COLO829 (cell line): ENCODE results near the gene PRMT1.

Experiments used
- DNase-seq: peaks from one replicate; pipeline ENCODE4 v3.0.0; 2012; ENCODE audit warnings: low spot score

PRMT1 gene

DNA sequence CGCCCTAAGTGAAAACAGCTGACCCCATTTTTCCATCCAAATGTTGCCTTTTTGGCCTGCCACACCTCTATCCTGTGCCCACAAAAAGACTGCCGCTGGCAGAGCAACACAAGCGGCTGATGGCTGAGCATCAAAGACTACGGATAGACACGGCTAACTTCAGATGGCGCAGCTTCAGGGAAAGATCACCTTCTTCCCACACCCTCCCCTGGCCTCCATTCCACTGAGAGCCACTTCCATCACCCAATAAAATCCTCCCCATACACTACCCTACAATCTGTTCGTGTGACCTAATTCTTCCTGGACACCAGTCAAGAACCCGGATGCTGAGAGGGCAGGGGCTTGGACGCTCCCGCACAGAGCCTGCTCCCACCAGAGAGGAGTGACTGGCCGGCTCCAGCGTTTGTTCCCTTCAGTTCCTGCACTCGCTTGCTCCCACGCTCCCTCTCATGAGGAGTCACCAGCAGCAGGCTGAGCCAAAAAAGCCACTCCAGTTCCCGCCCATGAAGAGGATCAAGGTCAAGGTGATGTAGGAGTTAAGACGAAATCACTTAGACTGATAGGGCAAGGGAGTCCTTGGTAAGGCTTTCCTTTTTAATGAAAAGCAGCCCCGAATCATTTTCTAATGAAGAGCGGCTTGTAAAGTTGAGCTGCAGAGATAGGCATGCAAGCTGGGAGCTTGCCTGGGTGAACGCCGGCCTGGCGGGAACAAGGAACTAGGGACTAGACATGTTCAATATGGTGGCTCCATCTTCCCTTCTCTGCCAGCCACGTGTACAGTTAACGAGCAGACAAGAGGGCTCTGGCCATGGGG lies 50.4 kb downstream of the PRMT1 start:
- DNase-seq = no peak

DNA sequence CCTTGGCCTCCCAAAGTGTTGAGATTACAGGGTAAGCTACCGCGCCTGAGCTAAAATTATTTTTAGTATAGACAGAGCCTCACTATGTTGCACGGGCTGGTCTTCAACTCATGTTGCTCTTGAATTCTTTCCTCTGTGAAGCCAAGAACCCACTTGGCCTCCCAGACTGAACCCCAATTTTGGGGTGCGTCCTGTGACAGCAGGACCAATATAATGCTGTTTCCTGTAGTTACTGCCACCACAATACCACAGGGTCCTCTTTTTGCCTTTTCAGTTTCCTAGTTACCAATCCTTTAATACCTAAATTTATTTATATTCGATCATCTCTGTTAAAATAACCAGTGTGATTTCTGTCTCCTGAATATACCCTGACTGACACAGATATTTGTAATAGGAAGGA lies 53.1 kb downstream of the PRMT1 start:
- no peak for DNase-seq
